Limb (tissue), 2 donors: Measurements from ENCODE around the gene SUPT16H.
"Not testable (repeated sequence)": the region's sequence is repeated elsewhere in the genome, so short reads cannot be mapped to it uniquely, and the experiment has no call there.

Experiments used
- DNase-seq, 2 donors: peaks; one replicate each; pipeline ENCODE4 v3.0.0-alpha.2; 2016; ENCODE audit errors: extremely low spot score in 2 of 2

SUPT16H gene

GRCh38 chr14:21383848-21384493 is at the start of gene SUPT16H:
SUPT16H (minus strand) TSS chr14:21384019; CDS start chr14:21383927, 92 bp downstream.
- DNase-seq: peak; percentile 95 to 97

- no peak for DNase-seq
Measured at GRCh38 chr14:21431126-21431525, 47.3 kb upstream of the SUPT16H start.

- no peak for DNase-seq
Measured at GRCh38 chr14:21428930-21429329, 45.1 kb upstream of the SUPT16H start.

GRCh38 chr14:21426692-21427091 is 42.9 kb upstream of the SUPT16H start:
- no peak for DNase-seq

- no peak for DNase-seq
Measured at GRCh38 chr14:21419528-21419927, 35.7 kb upstream of the SUPT16H start.

- DNase-seq: no peak
Measured at GRCh38 chr14:21415329-21415728, 31.5 kb upstream of the SUPT16H start.

GRCh38 chr14:21414137-21414631 is 30.4 kb upstream of the SUPT16H start:
- no peak for DNase-seq

- DNase-seq: no peak
Measured at GRCh38 chr14:21408147-21408546, 24.3 kb upstream of the SUPT16H start.

- no peak for DNase-seq
Measured at GRCh38 chr14:21406213-21406612, 22.4 kb upstream of the SUPT16H start.

GRCh38 chr14:21405097-21405496 is 21.3 kb upstream of the SUPT16H start:
- no peak for DNase-seq

- no peak for DNase-seq
Measured at GRCh38 chr14:21399311-21399870, 15.6 kb upstream of the SUPT16H start.

- no peak for DNase-seq
Measured at GRCh38 chr14:21398901-21399300, 15.1 kb upstream of the SUPT16H start.

- no peak for DNase-seq
Measured at GRCh38 chr14:21395450-21395849, 11.6 kb upstream of the SUPT16H start.

GRCh38 chr14:21385188-21385904 is 1.5 kb upstream of the SUPT16H start:
- no peak for DNase-seq

GRCh38 chr14:21384494-21384851 is 654 bp upstream of the SUPT16H start:
- no peak for DNase-seq

GRCh38 chr14:21382886-21383847 is 652 bp downstream of the SUPT16H start:
- DNase-seq: peak in 1 of 2 donors; percentile 61

- DNase-seq: no peak
Measured at GRCh38 chr14:21382095-21382494, 1.7 kb downstream of the SUPT16H start.

- DNase-seq: no peak
Measured at GRCh38 chr14:21379338-21379737, 4.5 kb downstream of the SUPT16H start.

GRCh38 chr14:21373980-21374379 is 9.8 kb downstream of the SUPT16H start:
- no peak for DNase-seq

- DNase-seq: not testable (repeated sequence)
Measured at GRCh38 chr14:21372814-21373213, 11.0 kb downstream of the SUPT16H start.

- no peak for DNase-seq
Measured at GRCh38 chr14:21369949-21370679, 13.7 kb downstream of the SUPT16H start.
